Smooth muscle cell (in vitro differentiated cells): Measurements from ENCODE around the gene EBP. TPM values are rescaled to one million over a fixed set of nuclear protein-coding genes. Genes with fewer than 3 reads are reported as not detected.

Experiments
- DNase-seq: peaks from one replicate; lab custom pipeline; 2025; ENCODE audit not compliant: unreplicated experiment; lab: John Stamatoyannopoulos, UW
- H2AFZ ChIP-seq: fragments of 200-600 bp; sonication (generic); 2 replicates; pipeline ENCODE4 v1.6.0; 2016; ENCODE audit warnings: antibody characterized with exemption, low read depth, mild to moderate bottlenecking
- H3F3A ChIP-seq: fragments of 200-600 bp; sonication (generic); 2 replicates; pipeline ENCODE4 v1.6.0; 2017; ENCODE audit warnings: antibody characterized with exemption, low read depth
- H3K27ac ChIP-seq: fragments of 200-600 bp; sonication (generic); 2 replicates; pipeline ENCODE4 v1.5.1; 2016; ENCODE audit warnings: low read depth, mild to moderate bottlenecking
- H3K27me3 ChIP-seq: fragments of 200-600 bp; sonication (generic); 2 replicates; pipeline ENCODE4 v1.6.1; 2016; ENCODE audit warnings: low read depth, mild to moderate bottlenecking
- H3K36me3 ChIP-seq: fragments of 200-600 bp; sonication (generic); 2 replicates; pipeline ENCODE4 v1.5.1; 2016; ENCODE audit warnings: low read depth
- H3K4me1 ChIP-seq: fragments of 200-600 bp; sonication (generic); 2 replicates; pipeline ENCODE4 v1.5.1; 2016; ENCODE audit warnings: low read depth
- H3K4me2 ChIP-seq: fragments of 200-600 bp; sonication (generic); 2 replicates; pipeline ENCODE4 v1.6.0; 2016; ENCODE audit warnings: mild to moderate bottlenecking
- H3K4me3 ChIP-seq: fragments of 200-600 bp; sonication (generic); 2 replicates; pipeline ENCODE4 v1.5.1; 2016; ENCODE audit warnings: mild to moderate bottlenecking
- H3K79me2 ChIP-seq: fragments of 200-600 bp; sonication (generic); 2 replicates; pipeline ENCODE4 v1.6.0; 2016; ENCODE audit warnings: low read depth, mild to moderate bottlenecking
- H3K9ac ChIP-seq: fragments of 200-600 bp; sonication (generic); 2 replicates; pipeline ENCODE4 v1.6.0; 2016; ENCODE audit warnings: low read depth
- H3K9me3 ChIP-seq: fragments of 200-600 bp; sonication (generic); replicated peaks from 2 replicates; pipeline ENCODE4 v1.5.1; 2016; ENCODE audit warnings: low read depth
- H4K20me1 ChIP-seq: fragments of 200-600 bp; sonication (generic); 2 replicates; pipeline ENCODE4 v1.6.0; 2016; ENCODE audit warnings: low read depth
- CTCF ChIP-seq: fragments of 200-600 bp; sonication (generic); IDR thresholded peaks from 2 replicates; pipeline ENCODE4 v1.5.1; 2017; ENCODE audit warnings: borderline replicate concordance, mild to moderate bottlenecking, antibody characterized with exemption; ENCODE audit not compliant: insufficient read depth, poor library complexity, severe bottlenecking
- WGBS: methylation state at CpG from one replicate; pipeline ENCODE4 v1.1.7; 2016; ENCODE audit warnings: low lambda C conversion rate; 5-methylcytosine and 5-hydroxymethylcytosine counted together
- polyA plus RNA-seq: library from polyadenylated mRNA; unstranded; fragments of >200 nt; fragmentation: Nextera tagmentation; extraction: Ambion mirVana; gene quantifications from 2 replicates; pipeline ENCODE4 v1.2.1, GENCODE V29; 2016
- total RNA-seq: library from RNA; depleted of rRNA; stranded (reverse); fragments of >200 nt; gene quantifications from 2 replicates; pipeline ENCODE4 v1.2.3, GENCODE V29; 2014

Gene EBP
- total and polyA plus RNA-seq, 2 experiments from 2014 or later, result 63.0 to 85.5 TPM

- no peaks in the 10 kb centered on the region for H3K4me1 ChIP-seq
- no peak overlapping the region for H3K4me3 ChIP-seq
- H3K9me3 ChIP-seq, result no peaks in the 10 kb centered on the region
- no peaks in the 10 kb centered on the region for H3F3A ChIP-seq
- H2AFZ ChIP-seq, result no peak overlapping the region
- no peak for TF ChIP-seq CTCF
- DNase-seq, result no peak
- H3K4me2 ChIP-seq, result no peak overlapping the region
- no peaks in the 10 kb centered on the region for H3K27me3 ChIP-seq
- peaks cover 23% of the 10 kb centered on the region for H3K79me2 ChIP-seq
- no peak overlapping the region for H3K27ac ChIP-seq
- H3K36me3 ChIP-seq, result no peaks in the 10 kb centered on the region
- WGBS, result 66% methylated on average over 9 of the region's 9 CpGs
- no peaks in the 10 kb centered on the region for H4K20me1 ChIP-seq
- H3K9ac ChIP-seq, result no peak overlapping the region
Observed at GRCh38 chrX:48473704-48473990, 48.0 kb upstream of the EBP start.

GRCh38 chrX:48474127-48474526, 47.5 kb upstream of the EBP start:
- Histone ChIP-seq H2AFZ (no peak overlapping the region), H3K27me3 (no peaks in the 10 kb centered on the region), H3K27ac (no peak overlapping the region), H3K36me3 (no peaks in the 10 kb centered on the region), H3K4me2 (no peak overlapping the region), H3K79me2 (peaks cover 23% of the 10 kb centered on the region), H3K9me3 (no peaks in the 10 kb centered on the region), H4K20me1 (no peaks in the 10 kb centered on the region), H3K4me3 (no peak overlapping the region), H3K9ac (no peak overlapping the region), H3F3A (no peaks in the 10 kb centered on the region), H3K4me1 (no peaks in the 10 kb centered on the region)
- no peak for TF ChIP-seq CTCF
- WGBS, result 79% methylated on average over 10 of the region's 10 CpGs
- DNase-seq, result no peak

GRCh38 chrX:48474581-48474980, 47.0 kb upstream of the EBP start:
- Histone ChIP-seq H3K27ac (no peak overlapping the region), H3K27me3 (no peaks in the 10 kb centered on the region), H3K9ac (no peak overlapping the region), H3K79me2 (peaks cover 23% of the 10 kb centered on the region), H2AFZ (no peak overlapping the region), H3K9me3 (no peaks in the 10 kb centered on the region), H3K36me3 (no peaks in the 10 kb centered on the region), H3K4me3 (no peak overlapping the region), H3F3A (no peaks in the 10 kb centered on the region), H3K4me2 (peak overlapping the region; percentile 86), H4K20me1 (no peaks in the 10 kb centered on the region), H3K4me1 (no peaks in the 10 kb centered on the region)
- DNase-seq, result no peak
- 87% methylated on average over 6 of the region's 6 CpGs for WGBS
- no peak for TF ChIP-seq CTCF

- WGBS, result 37% methylated on average over 5 of the region's 5 CpGs
- no peaks in the 10 kb centered on the region for H3K27me3 ChIP-seq
- peak overlapping the region; percentile 61 for H3K27ac ChIP-seq
- H4K20me1 ChIP-seq, result no peaks in the 10 kb centered on the region
- no peak for DNase-seq
- H2AFZ ChIP-seq, result peak overlapping the region; percentile 68
- no peaks in the 10 kb centered on the region for H3K4me1 ChIP-seq
- no peaks in the 10 kb centered on the region for H3K9me3 ChIP-seq
- H3K9ac ChIP-seq, result peak overlapping the region; percentile 79
- H3K4me3 ChIP-seq, result peak overlapping the region; percentile 73
- H3K36me3 ChIP-seq, result no peaks in the 10 kb centered on the region
- peaks cover 23% of the 10 kb centered on the region for H3K79me2 ChIP-seq
- no peaks in the 10 kb centered on the region for H3F3A ChIP-seq
- no peak for TF ChIP-seq CTCF
- H3K4me2 ChIP-seq, result peak overlapping the region; percentile 86
Observed at GRCh38 chrX:48475296-48475695, 46.3 kb upstream of the EBP start.
